ENCODE results near the gene MTUS2. TPM values are rescaled to one million over a fixed set of nuclear protein-coding genes. Genes with fewer than 3 reads are reported as not detected.

Gene MTUS2
- total RNA-seq, 4 donors from 2014 or later = 0.26 to 0.72 (median 0.38) TPM; not detected in 1

DNA sequence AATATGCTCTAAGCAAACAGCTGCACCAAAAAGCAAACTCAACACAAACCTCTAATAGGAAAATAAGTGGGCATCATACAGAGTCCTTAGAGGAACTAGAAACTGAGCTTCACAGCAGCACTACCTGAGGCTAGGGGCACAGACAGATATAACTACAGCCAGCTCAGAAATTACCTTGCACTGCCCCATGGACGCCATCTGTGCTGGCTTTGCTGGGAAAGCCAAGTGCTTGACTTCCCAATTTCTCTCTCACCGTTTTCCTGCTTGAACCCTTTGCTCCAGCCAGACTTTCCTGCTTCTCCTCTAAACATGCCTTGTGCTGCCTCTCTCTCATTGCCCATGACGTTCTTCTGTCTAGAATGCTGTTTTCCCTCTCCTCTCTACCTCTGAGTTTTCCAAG is 29.3 kb downstream of the MTUS2 start:
- peaks cover 11% of the 10 kb centered on the region for H3K27me3 ChIP-seq
- no peak overlapping the region for H3K4me3 ChIP-seq
- H3K9me3 ChIP-seq = no peaks in the 10 kb centered on the region
- DNase-seq (ENCODE audit: low spot score in 2 of 2) = no peak
- H3K27ac ChIP-seq = no peak overlapping the region
- TF ChIP-seq EP300 (IDR thresholded peaks at IDR 0.05) (no peak), CTCF (IDR thresholded peaks at IDR 0.05) (no peak), POLR2AphosphoS5 (IDR thresholded peaks at IDR 0.05) (no peak), POLR2A (IDR thresholded peaks at IDR 0.05) (no peak)
- H3K4me1 ChIP-seq = no peaks in the 10 kb centered on the region
- H3K36me3 ChIP-seq = no peaks in the 10 kb centered on the region
- WGBS = 83% methylated on average over 3 of the region's 3 CpGs

- TF ChIP-seq POLR2AphosphoS5 (IDR thresholded peaks at IDR 0.05) = no peak
- no peak for TF ChIP-seq CTCF (IDR thresholded peaks at IDR 0.05)
- no peak for TF ChIP-seq EP300 (IDR thresholded peaks at IDR 0.05)
- TF ChIP-seq POLR2A (IDR thresholded peaks at IDR 0.05) = no peak
- Histone ChIP-seq H3K4me3 (no peak overlapping the region), H3K36me3 (no peaks in the 10 kb centered on the region), H3K27ac (no peak overlapping the region), H3K27me3 (peaks cover 11% of the 10 kb centered on the region), H3K9me3 (no peaks in the 10 kb centered on the region), H3K4me1 (no peaks in the 10 kb centered on the region)
- WGBS = 50% methylated on average over 2 of the region's 2 CpGs
- DNase-seq (ENCODE audit: low spot score in 2 of 2) = no peak
Observed at GRCh38 chr13:28850226-28850625, 30.1 kb downstream of the MTUS2 start.

DNA sequence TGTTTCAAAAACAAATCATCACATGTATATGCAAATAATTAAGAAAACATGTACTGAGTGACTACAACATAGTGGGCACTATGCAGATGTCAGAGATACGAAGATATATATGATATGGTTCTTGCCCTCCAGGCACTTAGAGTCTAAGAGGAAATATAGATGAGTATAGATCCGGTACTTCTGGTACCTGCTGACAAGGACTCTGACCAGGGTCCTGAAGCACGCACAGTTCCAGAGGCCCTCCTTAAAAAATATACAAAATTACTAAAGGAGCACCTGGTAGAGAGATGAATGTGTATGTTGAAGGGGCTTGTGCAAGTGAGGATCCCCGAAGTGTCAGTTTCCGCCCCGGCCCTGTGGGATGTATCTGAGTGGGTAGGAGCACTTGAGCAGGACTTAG is 31.3 kb downstream of the MTUS2 start:
- Histone ChIP-seq H3K36me3 (no peaks in the 10 kb centered on the region), H3K4me1 (no peaks in the 10 kb centered on the region), H3K27me3 (peaks cover 11% of the 10 kb centered on the region), H3K9me3 (no peaks in the 10 kb centered on the region), H3K4me3 (no peak overlapping the region), H3K27ac (no peak overlapping the region)
- no peak for DNase-seq (ENCODE audit: low spot score in 2 of 2)
- 58% methylated on average over 6 of the region's 6 CpGs for WGBS
- TF ChIP-seq EP300 (IDR thresholded peaks at IDR 0.05) (no peak), CTCF (IDR thresholded peaks at IDR 0.05) (no peak), POLR2AphosphoS5 (IDR thresholded peaks at IDR 0.05) (no peak), POLR2A (IDR thresholded peaks at IDR 0.05) (no peak)

- H3K27me3 ChIP-seq = peaks cover 11% of the 10 kb centered on the region
- 37% methylated on average over 4 of the region's 4 CpGs for WGBS
- TF ChIP-seq EP300 (IDR thresholded peaks at IDR 0.05) = no peak
- no peak for TF ChIP-seq CTCF (IDR thresholded peaks at IDR 0.05)
- TF ChIP-seq POLR2AphosphoS5 (IDR thresholded peaks at IDR 0.05) = no peak
- TF ChIP-seq POLR2A (IDR thresholded peaks at IDR 0.05) = no peak
- no peaks in the 10 kb centered on the region for H3K4me1 ChIP-seq
- H3K36me3 ChIP-seq = no peaks in the 10 kb centered on the region
- DNase-seq (ENCODE audit: low spot score in 2 of 2) = no peak
- no peak overlapping the region for H3K27ac ChIP-seq
- no peaks in the 10 kb centered on the region for H3K9me3 ChIP-seq
- H3K4me3 ChIP-seq = no peak overlapping the region
Observed at GRCh38 chr13:28854657-28855056, 34.5 kb downstream of the MTUS2 start.

DNA sequence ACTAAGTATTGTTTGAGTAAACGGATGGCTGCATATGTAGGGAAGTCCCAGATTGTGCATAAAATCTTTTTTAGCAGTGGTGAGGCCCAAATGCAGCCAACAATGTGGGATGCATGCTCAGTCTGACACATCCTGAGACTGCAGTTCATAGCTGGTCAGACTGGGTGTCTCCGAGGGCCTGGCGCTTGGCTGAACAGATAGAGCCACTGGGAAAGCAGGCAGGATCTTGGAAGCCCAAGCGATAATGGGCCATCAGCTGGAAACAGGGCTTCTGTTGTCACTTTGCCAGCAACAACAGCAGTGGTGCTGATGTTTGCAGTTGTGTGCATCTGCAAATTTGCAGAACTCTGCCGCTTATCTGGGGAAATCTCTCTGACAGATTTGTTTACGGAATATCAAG is 36.1 kb downstream of the MTUS2 start:
- H3K9me3 ChIP-seq = no peaks in the 10 kb centered on the region

More for the DNA sequence above, 36.1 kb downstream of the MTUS2 start:
- 78% methylated on average over 6 of the region's 6 CpGs for WGBS
- H3K27me3 ChIP-seq = peaks cover 11% of the 10 kb centered on the region
- H3K27ac ChIP-seq = no peak overlapping the region
- no peaks in the 10 kb centered on the region for H3K4me1 ChIP-seq
- no peak for DNase-seq (ENCODE audit: low spot score in 2 of 2)
- TF ChIP-seq EP300 (IDR thresholded peaks at IDR 0.05) (no peak), CTCF (IDR thresholded peaks at IDR 0.05) (no peak), POLR2AphosphoS5 (IDR thresholded peaks at IDR 0.05) (no peak), POLR2A (IDR thresholded peaks at IDR 0.05) (no peak)
- H3K4me3 ChIP-seq = no peak overlapping the region
- H3K36me3 ChIP-seq = no peaks in the 10 kb centered on the region

All from suprapubic skin (tissue), 4 donors.